Measurements from ENCODE around the gene SEMA3A.

- TF ChIP-seq EZH2phosphoT487 (IDR thresholded peaks at IDR 0.05; ENCODE audit: insufficient read depth, low read depth) (no peak), EZH2 (IDR thresholded peaks at IDR 0.05; ENCODE audit: insufficient read depth, poor library complexity, severe bottlenecking) (no peak)
Observed at GRCh38 chr7:84055904-84056605, 138.5 kb downstream of the SEMA3A start.

All from GM23248 (cell line).